Stimulated activated CD8-positive, alpha-beta memory T cell treated with anti-CD3 and anti-CD28 coated beads, Interleukin-15, amount 100 ng/mL, for 4 hours (primary cell): ENCODE results near the gene HSPA4L.

ENCODE experiments used
- DNase-seq, 2 donors: peaks; one replicate each; pipeline ENCODE4 v3.0.0-alpha.2; 2020; ENCODE audit warnings: low read depth in 2 of 2

The HSPA4L gene

DNA sequence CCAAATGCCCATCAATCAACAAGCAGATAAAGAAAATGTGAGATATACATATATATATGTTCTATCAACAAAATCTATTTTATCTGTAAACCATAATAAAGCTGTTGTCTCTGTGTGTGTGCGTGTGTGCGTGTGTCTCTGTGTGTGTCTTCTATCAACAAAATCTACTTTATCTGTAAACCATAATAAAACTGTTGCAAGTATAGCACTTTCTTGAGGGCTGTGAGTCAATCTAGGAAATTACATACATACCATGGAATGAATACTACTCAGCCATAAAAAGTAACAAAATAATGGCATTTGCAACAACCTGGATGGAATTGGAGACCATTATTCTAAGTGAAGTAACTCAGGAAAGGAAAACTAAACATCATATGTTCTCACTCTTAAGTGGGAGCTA, 86.1 kb downstream of the HSPA4L start:
- DNase-seq = no peak

DNA sequence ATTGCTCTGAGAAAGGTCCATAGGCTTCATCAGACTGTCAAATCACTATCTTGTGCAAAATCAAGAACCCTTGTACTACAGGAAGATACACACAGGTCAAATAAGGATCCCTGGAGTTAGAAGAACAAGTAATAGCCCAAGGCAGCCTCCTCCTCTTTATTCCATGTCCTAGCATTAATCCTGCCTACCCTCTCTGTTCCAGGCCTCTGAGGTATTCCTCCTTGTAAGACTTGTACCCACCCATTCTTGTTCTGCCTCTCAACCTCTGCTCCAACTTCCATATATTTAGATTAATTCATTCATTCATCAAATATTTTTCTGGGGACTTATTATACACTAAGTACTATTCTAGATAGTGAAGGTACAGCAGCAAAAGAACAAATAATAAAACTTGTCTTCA, 88.2 kb downstream of the HSPA4L start:
- DNase-seq = no peak

DNA sequence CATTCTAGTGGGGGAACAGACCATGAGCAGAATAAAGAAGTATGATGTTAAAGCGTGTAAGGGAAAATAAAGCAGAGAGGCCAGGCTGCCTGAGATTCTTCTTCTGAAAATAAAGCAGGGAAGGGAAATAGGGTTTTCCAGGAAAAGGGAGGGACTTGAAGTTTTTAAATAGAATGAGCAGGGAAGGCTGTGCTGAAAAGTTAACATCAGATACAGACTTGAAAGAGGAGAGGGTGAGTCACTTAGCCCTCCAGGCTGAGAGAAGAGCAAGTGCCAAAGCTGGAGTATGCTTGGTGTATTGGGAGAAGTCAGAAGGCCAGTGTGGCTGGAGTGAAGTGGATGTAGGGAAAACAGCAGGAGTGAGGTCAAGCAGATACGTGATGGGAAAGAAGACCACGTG, 88.6 kb downstream of the HSPA4L start:
- DNase-seq = no peak

DNA sequence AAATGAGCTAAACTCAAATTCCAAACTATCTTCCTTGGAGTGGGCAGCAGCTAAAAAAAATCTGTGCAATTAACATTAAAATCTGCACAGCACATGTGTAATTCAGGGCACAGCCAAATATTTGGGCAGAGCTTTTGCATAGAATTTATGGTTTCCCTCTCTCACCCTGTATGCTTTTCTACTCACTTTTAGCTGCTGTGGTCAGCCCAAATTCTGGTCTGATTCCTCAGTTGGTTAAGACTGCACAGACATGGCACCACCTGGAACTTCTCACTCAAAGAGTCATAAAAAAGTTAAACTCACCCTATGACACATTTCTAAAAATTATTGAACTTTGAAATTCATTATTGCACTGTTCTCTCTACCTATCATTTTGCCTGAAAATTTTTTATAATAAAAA, 93.7 kb downstream of the HSPA4L start:
- DNase-seq = no peak

DNA sequence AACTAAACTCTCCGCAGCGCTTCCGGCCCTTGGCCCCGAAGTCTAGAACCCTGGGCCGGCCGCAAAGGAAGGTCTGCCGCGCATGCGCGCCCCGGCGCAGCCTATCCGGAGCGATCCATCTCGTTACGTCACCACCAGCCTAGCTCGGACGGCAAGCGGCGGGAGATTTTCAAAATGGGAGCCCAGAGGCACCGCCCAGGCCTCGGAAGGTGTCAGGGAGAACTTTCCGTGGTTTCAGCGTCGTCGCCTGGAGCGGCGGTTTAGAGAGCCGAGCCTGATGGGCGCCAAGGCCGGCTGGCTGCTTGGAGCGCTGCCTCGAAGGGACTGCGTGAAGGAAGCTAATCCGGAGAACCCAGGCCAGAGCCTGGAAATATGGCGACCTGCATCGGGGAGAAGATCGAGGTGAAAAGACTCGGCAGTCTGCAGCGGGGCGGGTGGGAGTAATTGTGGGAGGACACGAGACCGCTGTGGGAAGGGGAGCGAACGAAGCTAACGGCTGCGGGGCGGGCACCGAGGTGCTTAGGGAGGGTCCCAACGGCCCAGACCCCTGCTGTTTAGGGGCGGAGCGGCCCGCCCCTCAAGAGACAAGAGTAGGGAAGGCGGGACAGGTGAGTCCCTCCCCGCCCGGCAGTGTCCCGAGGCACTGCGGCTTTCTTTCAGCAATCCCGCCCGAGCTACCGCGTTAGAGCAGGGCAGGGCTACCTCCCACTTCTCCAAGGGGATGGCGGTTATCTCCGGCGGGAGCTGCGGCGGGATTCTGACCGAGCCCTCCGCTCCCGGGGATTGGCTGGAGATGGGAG, 98.8 kb downstream of the HSPA4L start, which contains the start of gene PLK4:
Gene PLK4, plus strand, starts transcription at position 131 of the 800 bp plus-strand sequence. Its CDS starts 242 bp downstream, at position 373.
- peak; percentile 86 to 90 for DNase-seq

DNA sequence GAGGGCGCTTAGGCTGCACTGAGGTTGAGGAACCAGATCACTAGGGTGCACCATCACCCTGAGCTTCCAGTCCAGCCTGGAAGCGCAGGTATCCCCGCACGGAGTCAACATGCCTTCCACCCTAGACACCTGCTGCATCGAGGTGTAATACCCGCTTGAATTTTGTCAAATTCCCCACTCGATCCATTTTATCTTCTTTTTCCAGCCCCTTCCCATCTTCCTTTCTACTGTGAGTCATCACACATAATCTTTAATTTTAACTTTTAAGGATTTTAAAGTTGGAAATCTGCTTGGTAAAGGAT, 99.4 kb downstream of the HSPA4L start:
- DNase-seq = no peak

DNA sequence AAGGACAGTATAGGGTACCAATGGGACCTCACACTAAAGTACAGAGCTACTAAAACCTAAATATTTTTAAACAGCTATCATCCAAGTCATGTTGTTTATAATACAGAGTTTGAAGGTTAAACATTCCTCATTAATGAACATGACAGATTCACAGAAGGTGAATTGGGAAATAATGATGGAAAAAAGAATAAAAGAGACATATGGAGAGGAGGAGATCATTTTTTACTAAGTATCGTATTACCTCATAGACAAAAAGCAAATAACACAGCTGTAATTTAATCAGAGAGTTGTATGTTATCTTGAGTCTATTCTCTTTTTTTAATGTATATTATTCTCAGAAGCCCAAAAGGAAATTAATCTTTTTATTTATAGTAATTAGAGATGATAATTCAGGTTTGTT, 106.4 kb downstream of the HSPA4L start:
- DNase-seq = no peak

DNA sequence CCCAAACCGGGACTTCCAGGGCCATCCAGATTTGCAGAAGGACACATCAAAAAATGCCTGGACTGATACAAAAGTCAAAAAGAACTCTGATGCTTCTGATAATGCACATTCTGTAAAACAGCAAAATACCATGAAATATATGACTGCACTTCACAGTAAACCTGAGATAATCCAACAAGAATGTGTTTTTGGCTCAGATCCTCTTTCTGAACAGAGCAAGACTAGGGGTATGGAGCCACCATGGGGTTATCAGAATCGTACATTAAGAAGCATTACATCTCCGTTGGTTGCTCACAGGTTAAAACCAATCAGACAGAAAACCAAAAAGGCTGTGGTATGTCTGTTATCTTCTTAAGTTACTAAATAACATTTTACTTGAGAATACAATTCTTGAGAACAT, 107.8 kb downstream of the HSPA4L start:
- DNase-seq = no peak
